GM10266 (cell line): ENCODE measurements around the gene GABRE.
"Not testable (repeated sequence)": the region's sequence is repeated elsewhere in the genome, so short reads cannot be mapped to it uniquely, and the experiment has no call there.

ENCODE experiments used
- DNase-seq: peaks from one replicate; pipeline ENCODE4 v3.0.0; 2012; ENCODE audit errors: extremely low spot score
- TF ChIP-seq, protein P1 (sequence below): IDR thresholded peaks from 2 replicates; pipeline ENCODE4 v1.5.1; 2012; ENCODE audit warnings: mild to moderate bottlenecking, low read depth; ENCODE audit not compliant: control insufficient read depth, insufficient read depth; ENCODE audit errors: missing control alignments

GABRE gene

GRCh38 chrX:151929126-151929525 lies 45.4 kb downstream of the GABRE start:
- TF ChIP-seq, protein P1, sequence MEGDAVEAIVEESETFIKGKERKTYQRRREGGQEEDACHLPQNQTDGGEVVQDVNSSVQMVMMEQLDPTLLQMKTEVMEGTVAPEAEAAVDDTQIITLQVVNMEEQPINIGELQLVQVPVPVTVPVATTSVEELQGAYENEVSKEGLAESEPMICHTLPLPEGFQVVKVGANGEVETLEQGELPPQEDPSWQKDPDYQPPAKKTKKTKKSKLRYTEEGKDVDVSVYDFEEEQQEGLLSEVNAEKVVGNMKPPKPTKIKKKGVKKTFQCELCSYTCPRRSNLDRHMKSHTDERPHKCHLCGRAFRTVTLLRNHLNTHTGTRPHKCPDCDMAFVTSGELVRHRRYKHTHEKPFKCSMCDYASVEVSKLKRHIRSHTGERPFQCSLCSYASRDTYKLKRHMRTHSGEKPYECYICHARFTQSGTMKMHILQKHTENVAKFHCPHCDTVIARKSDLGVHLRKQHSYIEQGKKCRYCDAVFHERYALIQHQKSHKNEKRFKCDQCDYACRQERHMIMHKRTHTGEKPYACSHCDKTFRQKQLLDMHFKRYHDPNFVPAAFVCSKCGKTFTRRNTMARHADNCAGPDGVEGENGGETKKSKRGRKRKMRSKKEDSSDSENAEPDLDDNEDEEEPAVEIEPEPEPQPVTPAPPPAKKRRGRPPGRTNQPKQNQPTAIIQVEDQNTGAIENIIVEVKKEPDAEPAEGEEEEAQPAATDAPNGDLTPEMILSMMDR: no peak
- no peak for DNase-seq

- TF ChIP-seq, protein P1: no peak
- no peak for DNase-seq
Observed at GRCh38 chrX:151923648-151924047, 50.8 kb downstream of the GABRE start.

- DNase-seq: no peak
- TF ChIP-seq, protein P1: no peak
Observed at GRCh38 chrX:151922692-151923091, 51.8 kb downstream of the GABRE start.

DNA sequence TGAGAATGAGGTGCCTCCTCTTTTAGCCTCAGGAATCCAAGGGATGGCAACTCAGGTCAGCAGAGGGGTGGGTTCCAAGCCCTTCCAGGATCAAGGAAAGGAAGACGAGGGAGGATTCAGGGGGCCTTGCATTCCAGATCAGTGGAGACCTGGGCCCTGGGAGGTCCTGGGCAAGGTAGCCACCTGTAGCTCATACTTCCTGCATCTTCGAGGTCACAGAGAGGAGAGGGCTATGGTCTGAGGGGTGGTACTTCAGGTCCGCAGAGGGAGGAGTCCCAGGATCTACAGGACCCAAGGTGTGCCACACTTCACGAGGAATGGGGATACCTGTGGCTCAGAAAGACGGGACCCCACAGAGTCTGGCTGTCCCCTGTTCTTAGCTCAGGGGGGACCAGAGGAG lies 52.6 kb downstream of the GABRE start:
- no peak for DNase-seq
- TF ChIP-seq, protein P1: no peak

GRCh38 chrX:151921292-151921691 lies 53.2 kb downstream of the GABRE start:
- no peak for DNase-seq
- TF ChIP-seq, protein P1: no peak

GRCh38 chrX:151920530-151920929 lies 53.9 kb downstream of the GABRE start:
- TF ChIP-seq, protein P1: no peak
- no peak for DNase-seq

GRCh38 chrX:151920101-151920500 lies 54.4 kb downstream of the GABRE start:
- DNase-seq: no peak
- TF ChIP-seq, protein P1: no peak

DNA sequence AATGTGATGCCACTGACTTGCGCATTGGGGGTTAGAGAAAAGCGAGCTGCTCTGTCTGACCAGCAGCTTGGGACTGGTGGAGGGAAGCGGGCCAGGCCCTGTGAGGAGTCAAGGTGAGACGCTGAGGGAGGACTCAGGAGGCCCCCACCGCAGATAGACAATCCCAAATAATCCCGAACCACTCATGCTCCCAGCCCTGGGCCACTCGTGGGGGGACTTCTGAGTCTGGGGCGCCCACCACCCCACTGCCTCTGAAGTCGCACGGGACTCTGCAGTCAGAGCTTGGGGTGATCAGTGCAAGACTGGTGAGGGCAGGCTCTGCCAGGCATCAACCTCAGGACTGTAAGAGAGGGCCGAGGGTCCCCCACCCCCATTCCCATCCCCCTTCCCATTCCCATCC lies 54.9 kb downstream of the GABRE start:
- no peak for DNase-seq
- TF ChIP-seq, protein P1: no peak

DNA sequence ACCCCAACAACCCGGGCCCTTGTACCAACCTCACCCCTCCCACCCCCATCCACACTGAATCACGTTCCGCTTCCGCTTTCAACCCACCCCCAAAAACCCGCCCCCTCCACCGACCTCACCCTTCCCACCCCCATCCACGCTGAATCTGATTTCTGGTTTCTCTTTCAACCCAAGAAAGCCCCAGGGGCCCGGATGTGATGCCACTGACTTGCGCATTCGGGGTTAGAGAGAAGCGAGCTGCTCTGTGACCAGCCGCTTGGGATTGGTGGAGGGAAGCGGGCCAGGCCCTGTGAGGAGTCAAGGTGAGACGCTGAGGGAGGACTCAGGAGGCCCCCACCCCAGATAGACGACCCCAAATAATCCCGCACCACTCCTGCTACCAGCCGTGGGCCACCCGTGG lies 55.7 kb downstream of the GABRE start:
- not testable (repeated sequence) for DNase-seq
